ENCODE measurements around the gene STRIT1. TPM values are rescaled to one million over a fixed set of nuclear protein-coding genes. Genes with fewer than 3 reads are reported as not detected.

The STRIT1 gene
- total RNA-seq, result not detected in 2 replicates

GRCh38 chr3:155293516-155293915, at the start of gene STRIT1:
Gene STRIT1 (minus strand): TSS chr3:155293683.

Other genes with a start within 250 kb of the STRIT1 start
- gene MME, start 213.4 kb downstream of the STRIT1 start, total RNA-seq, result 18.3 and 22.0 TPM in 2 replicates